Breast epithelium (tissue), 4 donors: ENCODE data around the gene SLC22A15. TPM values are rescaled to one million over a fixed set of nuclear protein-coding genes. Genes with fewer than 3 reads are reported as not detected.

Experiments
- DNase-seq, 2 donors: peaks; one replicate each; pipeline ENCODE4 v3.0.0-alpha.2; 2019; ENCODE audit warnings: low spot score in 2 of 2
- H3K27ac ChIP-seq, 2 donors: fragments of 200-600 bp; sonication (generic) in 1 of 2; one replicate each; pipeline ENCODE4 v1.5.1; 2016 to 2019; ENCODE audit warnings: mild to moderate bottlenecking in 1 of 2
- H3K27me3 ChIP-seq, 2 donors: fragments of 200-600 bp; sonication (generic) in 1 of 2; one replicate each; pipeline versions ENCODE4 v1.5.1 to v1.6.0; 2017 to 2019; ENCODE audit warnings: control low read depth in 1 of 2, mild to moderate bottlenecking in 1 of 2
- H3K36me3 ChIP-seq: fragments of 200-600 bp; one replicate; pipeline ENCODE4 v1.5.1; 2019
- H3K4me1 ChIP-seq, 2 donors: fragments of 200-600 bp; sonication (generic); one replicate each; pipeline ENCODE4 v1.5.1; 2016 to 2019; ENCODE audit warnings: control low read depth in 1 of 2
- H3K4me3 ChIP-seq, 3 donors: fragments of 200-600 bp; sonication (generic); 1 replicate in 2 of 3; 2 replicates in 1 of 3; pipeline ENCODE4 v1.5.1; 2016 to 2019; ENCODE audit warnings: mild to moderate bottlenecking in 3 of 3, moderate library complexity in 2 of 3
- H3K9me3 ChIP-seq, 2 donors: fragments of 200-600 bp; sonication (generic) in 1 of 2; one replicate each; pipeline ENCODE4 v1.5.1; 2016 to 2019; ENCODE audit warnings: control low read depth in 1 of 2
- CTCF ChIP-seq, 3 donors: fragments of 450-650 bp; IDR thresholded peaks; one replicate each; pipeline ENCODE4 v1.5.1; 2016 to 2017; ENCODE audit warnings: antibody characterized with exemption in 3 of 3, mild to moderate bottlenecking in 3 of 3, moderate library complexity in 3 of 3
- POLR2A ChIP-seq: fragments of 450-650 bp; IDR thresholded peaks from one replicate; pipeline ENCODE4 v1.6.1; 2016; ENCODE audit warnings: antibody characterized with exemption, mild to moderate bottlenecking, moderate library complexity
- POLR2AphosphoS5 ChIP-seq, 3 donors: sonication (generic); formaldehyde crosslinking; IDR thresholded peaks; one replicate each; pipeline ENCODE4 v1.6.1; 2017; ENCODE audit warnings: antibody characterized with exemption in 3 of 3
- intact Hi-C: fragments of 100-400 bp; cut with DNase I; formaldehyde crosslinking; loops from one replicate; pipeline ENCODE4 v1.15.1; 2023; ENCODE audit warnings: low total_unique reads
- total RNA-seq, 3 donors: library from RNA; depleted of rRNA; stranded (reverse); fragments of >200 nt; gene quantifications; one replicate each; pipeline ENCODE4 v1.1.0, GENCODE V29; 2016

SLC22A15 gene
- total RNA-seq, 3 donors from 2014 or later: 5.6 to 10.1 (median 7.8) TPM

- Histone ChIP-seq H3K4me3 (no peak within 1 kb of the TSS), H3K36me3 (no peaks in the 10 kb centered on the region), H3K9me3 (no peaks in the 10 kb centered on the region), H3K27ac (peak within 1 kb of the TSS; percentile 45 to 65), H3K4me1 (no peaks in the 10 kb centered on the region), H3K27me3 (no peaks in the 10 kb centered on the region)
- intact Hi-C loops: no loop called here
- no peak for TF ChIP-seq POLR2AphosphoS5 (IDR thresholded peaks at IDR 0.05)
- TF ChIP-seq POLR2A: no peak
- no peak for TF ChIP-seq CTCF (IDR thresholded peaks at IDR 0.05)
- DNase-seq: no peak
Observed at GRCh38 chr1:116110567-116111523, 134.5 kb downstream of the SLC22A15 start, which contains the start of gene MAB21L3. Gene MAB21L3, plus strand, starts transcription at chr1:116111399. Its CDS starts 1,217 bp downstream, at chr1:116112616.

- H3K27ac ChIP-seq: peak overlapping the region; percentile 45 to 65
- intact Hi-C loops: no loop called here
- no peaks in the 10 kb centered on the region for H3K9me3 ChIP-seq
- no peaks in the 10 kb centered on the region for H3K4me1 ChIP-seq
- TF ChIP-seq POLR2A (no peak), CTCF (IDR thresholded peaks at IDR 0.05) (no peak), POLR2AphosphoS5 (IDR thresholded peaks at IDR 0.05) (no peak)
- no peak for DNase-seq
- no peaks in the 10 kb centered on the region for H3K27me3 ChIP-seq
- no peaks in the 10 kb centered on the region for H3K36me3 ChIP-seq
- no peak overlapping the region for H3K4me3 ChIP-seq
Observed at GRCh38 chr1:116111524-116112021, 135.3 kb downstream of the SLC22A15 start.

- intact Hi-C loops: no loop called here
- H3K4me1 ChIP-seq: no peaks in the 10 kb centered on the region
Observed at GRCh38 chr1:116112388-116113140, 136.3 kb downstream of the SLC22A15 start.

GRCh38 chr1:116113615-116114014, 137.3 kb downstream of the SLC22A15 start:
- intact Hi-C loops: no loop called here
- TF ChIP-seq POLR2A (no peak), POLR2AphosphoS5 (IDR thresholded peaks at IDR 0.05) (no peak), CTCF (IDR thresholded peaks at IDR 0.05) (no peak)
- Histone ChIP-seq H3K9me3 (no peaks in the 10 kb centered on the region), H3K4me1 (no peaks in the 10 kb centered on the region), H3K27me3 (no peaks in the 10 kb centered on the region), H3K27ac (no peak overlapping the region), H3K4me3 (no peak overlapping the region), H3K36me3 (no peaks in the 10 kb centered on the region)
- no peak for DNase-seq

More at GRCh38 chr1:116112388-116113140, 136.3 kb downstream of the SLC22A15 start:
- Histone ChIP-seq H3K4me3 (no peak overlapping the region), H3K27ac (no peak overlapping the region), H3K36me3 (no peaks in the 10 kb centered on the region), H3K9me3 (no peaks in the 10 kb centered on the region), H3K27me3 (no peaks in the 10 kb centered on the region)
- TF ChIP-seq CTCF (IDR thresholded peaks at IDR 0.05) (no peak), POLR2A (no peak), POLR2AphosphoS5 (IDR thresholded peaks at IDR 0.05) (no peak)
- no peak for DNase-seq
